ENCODE data around the gene SLC25A25.

SLC25A25 gene

GRCh38 chr9:128077847-128078503, 9.9 kb downstream of the SLC25A25 start:
- no peak for DNase-seq

GRCh38 chr9:128078504-128079434, 10.7 kb downstream of the SLC25A25 start:
- no peak for DNase-seq

GRCh38 chr9:128080206-128080605, 12.2 kb downstream of the SLC25A25 start:
- DNase-seq: no peak

GRCh38 chr9:128081056-128081455, 13.0 kb downstream of the SLC25A25 start:
- DNase-seq: no peak

- DNase-seq: no peak
Observed at GRCh38 chr9:128082151-128082550, 14.1 kb downstream of the SLC25A25 start.

GRCh38 chr9:128084746-128085145, 16.7 kb downstream of the SLC25A25 start:
- no peak for DNase-seq

GRCh38 chr9:128085943-128086342, 17.9 kb downstream of the SLC25A25 start:
- no peak for DNase-seq

GRCh38 chr9:128087262-128087661, 19.2 kb downstream of the SLC25A25 start:
- no peak for DNase-seq

GRCh38 chr9:128088253-128088945, 20.4 kb downstream of the SLC25A25 start:
- no peak for DNase-seq

GRCh38 chr9:128089299-128089698, 21.3 kb downstream of the SLC25A25 start:
- DNase-seq: no peak

- DNase-seq: no peak
Observed at GRCh38 chr9:128091144-128091543, 23.1 kb downstream of the SLC25A25 start.

- no peak for DNase-seq
Observed at GRCh38 chr9:128091571-128091970, 23.5 kb downstream of the SLC25A25 start.

- DNase-seq: no peak
Observed at GRCh38 chr9:128092199-128092977, 24.4 kb downstream of the SLC25A25 start.

- DNase-seq: peak; percentile 44
Observed at GRCh38 chr9:128093011-128093410, 25.0 kb downstream of the SLC25A25 start.

GRCh38 chr9:128094166-128094949, 26.3 kb downstream of the SLC25A25 start:
- DNase-seq: peak; percentile 78

- DNase-seq: no peak
Observed at GRCh38 chr9:128094950-128095544, 27.0 kb downstream of the SLC25A25 start.

- DNase-seq: no peak
Observed at GRCh38 chr9:128096616-128097536, 28.8 kb downstream of the SLC25A25 start.

- DNase-seq: no peak
Observed at GRCh38 chr9:128097543-128098296, 29.7 kb downstream of the SLC25A25 start.

All from CD4-positive, alpha-beta T cell treated with Interleukin-6 for 4 hours (primary cell).